Measurements from ENCODE around the gene AREG.

GRCh38 chr4:74490736-74491135 lies 45.8 kb downstream of the AREG start:
- no peak for TF ChIP-seq TAF1 (IDR thresholded peaks at IDR 0.05; ENCODE audit: borderline replicate concordance, low read depth, low read length)
- no peak for TF ChIP-seq POLR2A (IDR thresholded peaks at IDR 0.05; ENCODE audit: low read depth, low read length)

Data from GM12892 (cell line).